SK-N-MC (cell line): ENCODE measurements around the gene SIK2.

ENCODE experiments used
- FOXP2 ChIP-seq: optimal IDR thresholded peaks from 2 replicates; pipeline ENCODE3; 2011; ENCODE audit warnings: mild to moderate bottlenecking, moderate library complexity; ENCODE audit not compliant: insufficient read depth; ENCODE audit errors: extremely low read length, control extremely low read depth
- POLR2AphosphoS5 ChIP-seq: IDR thresholded peaks from 2 replicates; pipeline ENCODE4 v1.6.1; 2012; ENCODE audit warnings: mild to moderate bottlenecking, low read depth, low read length, borderline replicate concordance

- TF ChIP-seq POLR2AphosphoS5 (no peak), FOXP2 (no peak)
Measured at GRCh38 chr11:111776398-111777093, 174.3 kb downstream of the SIK2 start.
